ENCODE measurements around the gene GOLGA8J. TPM values are rescaled to one million over a fixed set of nuclear protein-coding genes. Genes with fewer than 3 reads are reported as not detected.
A peak's percentile ranks its signal among the peaks of the same experiment; 100 is the strongest.
"Not testable (repeated sequence)": the region's sequence is repeated elsewhere in the genome, so short reads cannot be mapped to it uniquely, and the experiment has no call there.

Gene GOLGA8J
- total RNA-seq, 1 donor = not detected

- Histone ChIP-seq H3K4me3 (ENCODE audit: low read length) (no peak overlapping the region), H3K4me1 (ENCODE audit: insufficient read depth, low read length) (no peaks in the 10 kb centered on the region), H3K9me3 (ENCODE audit: low read depth, low read length) (no peaks in the 10 kb centered on the region), H3K27me3 (ENCODE audit: insufficient read depth, low read length) (no peaks in the 10 kb centered on the region)
Observed at GRCh38 chr15:30062881-30063280, 19.9 kb upstream of the GOLGA8J start.

GRCh38 chr15:30063835-30064546 is 18.8 kb upstream of the GOLGA8J start:
- Histone ChIP-seq H3K27me3 (ENCODE audit: insufficient read depth, low read length) (no peaks in the 10 kb centered on the region), H3K9me3 (ENCODE audit: low read depth, low read length) (no peaks in the 10 kb centered on the region)

DNA sequence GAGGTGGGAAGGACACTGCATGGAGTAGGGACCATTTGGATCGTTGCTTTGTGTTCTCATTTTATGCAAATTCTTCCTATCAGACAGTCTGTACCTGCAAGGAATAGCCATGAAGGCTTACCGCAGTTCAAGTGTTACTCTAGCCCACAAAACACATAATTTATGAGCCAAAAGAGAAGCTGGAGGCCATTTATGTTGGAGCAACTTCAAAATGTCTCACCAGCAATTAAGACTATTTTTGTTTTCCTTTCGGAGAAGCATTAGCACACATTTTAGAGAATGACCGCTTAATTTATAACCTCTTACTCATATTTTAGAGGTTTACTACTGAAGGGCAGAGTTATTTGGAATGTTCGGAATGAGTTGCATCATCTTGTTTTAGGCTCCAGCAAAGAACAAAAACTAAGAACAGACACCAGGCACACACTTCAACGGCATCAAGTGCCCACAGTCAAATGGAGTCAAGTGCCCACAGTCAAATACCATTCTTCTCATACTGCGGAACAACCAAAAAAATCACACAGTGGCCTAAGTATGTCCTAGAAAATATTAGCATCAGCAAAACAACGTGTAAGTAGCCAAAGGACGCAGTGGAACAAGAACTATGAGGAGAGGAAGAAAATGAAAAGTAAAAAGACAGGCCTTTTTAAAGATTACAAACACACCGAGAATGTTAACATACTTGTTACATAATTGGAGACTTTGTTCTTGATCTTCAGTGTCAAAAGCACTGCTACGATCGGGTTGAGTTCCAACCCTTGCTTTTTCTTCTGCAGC is 17.5 kb upstream of the GOLGA8J start:
- H3K9me3 ChIP-seq (ENCODE audit: low read depth, low read length) = no peaks in the 10 kb centered on the region
- H3K4me3 ChIP-seq (ENCODE audit: low read length) = no peak overlapping the region
- no peaks in the 10 kb centered on the region for H3K4me1 ChIP-seq (ENCODE audit: insufficient read depth, low read length)
- no peaks in the 10 kb centered on the region for H3K27me3 ChIP-seq (ENCODE audit: insufficient read depth, low read length)

More at GRCh38 chr15:30063835-30064546, 18.8 kb upstream of the GOLGA8J start:
- no peak overlapping the region for H3K4me3 ChIP-seq (ENCODE audit: low read length)
- H3K4me1 ChIP-seq (ENCODE audit: insufficient read depth, low read length) = no peaks in the 10 kb centered on the region

GRCh38 chr15:30068326-30068725 is 14.4 kb upstream of the GOLGA8J start:
- H3K4me1 ChIP-seq (ENCODE audit: insufficient read depth, low read length) = no peaks in the 10 kb centered on the region
- no peaks in the 10 kb centered on the region for H3K27me3 ChIP-seq (ENCODE audit: insufficient read depth, low read length)
- H3K4me3 ChIP-seq (ENCODE audit: low read length) = no peak overlapping the region
- H3K9me3 ChIP-seq (ENCODE audit: low read depth, low read length) = no peaks in the 10 kb centered on the region

GRCh38 chr15:30072630-30073029 is 10.1 kb upstream of the GOLGA8J start:
- Histone ChIP-seq H3K4me1 (ENCODE audit: insufficient read depth, low read length) (no peaks in the 10 kb centered on the region), H3K4me3 (ENCODE audit: low read length) (no peak overlapping the region), H3K27me3 (ENCODE audit: insufficient read depth, low read length) (no peaks in the 10 kb centered on the region), H3K9me3 (ENCODE audit: low read depth, low read length) (no peaks in the 10 kb centered on the region)

GRCh38 chr15:30073915-30074314 is 8.8 kb upstream of the GOLGA8J start:
- H3K4me1 ChIP-seq (ENCODE audit: insufficient read depth, low read length) = no peaks in the 10 kb centered on the region
- H3K4me3 ChIP-seq (ENCODE audit: low read length) = no peak overlapping the region
- no peaks in the 10 kb centered on the region for H3K27me3 ChIP-seq (ENCODE audit: insufficient read depth, low read length)
- no peaks in the 10 kb centered on the region for H3K9me3 ChIP-seq (ENCODE audit: low read depth, low read length)

GRCh38 chr15:30080816-30081215 is 1.9 kb upstream of the GOLGA8J start:
- H3K4me1 ChIP-seq (ENCODE audit: insufficient read depth, low read length); H3K9me3 ChIP-seq (ENCODE audit: low read depth, low read length); H3K27me3 ChIP-seq (ENCODE audit: insufficient read depth, low read length); H3K4me3 ChIP-seq (ENCODE audit: low read length): not testable (repeated sequence)

- not testable (repeated sequence) for H3K4me1 ChIP-seq (ENCODE audit: insufficient read depth, low read length); H3K9me3 ChIP-seq (ENCODE audit: low read depth, low read length); H3K27me3 ChIP-seq (ENCODE audit: insufficient read depth, low read length); H3K4me3 ChIP-seq (ENCODE audit: low read length)
Observed at GRCh38 chr15:30097827-30098226, 15.1 kb downstream of the GOLGA8J start.

- H3K4me3 ChIP-seq (ENCODE audit: low read length); H3K27me3 ChIP-seq (ENCODE audit: insufficient read depth, low read length); H3K9me3 ChIP-seq (ENCODE audit: low read depth, low read length); H3K4me1 ChIP-seq (ENCODE audit: insufficient read depth, low read length): not testable (repeated sequence)
Observed at GRCh38 chr15:30102890-30103289, 20.1 kb downstream of the GOLGA8J start.

GRCh38 chr15:30103941-30104507 is 21.3 kb downstream of the GOLGA8J start:
- H3K4me1 ChIP-seq (ENCODE audit: insufficient read depth, low read length); H3K9me3 ChIP-seq (ENCODE audit: low read depth, low read length); H3K27me3 ChIP-seq (ENCODE audit: insufficient read depth, low read length): not testable (repeated sequence)
- peak overlapping the region; percentile 10 for H3K4me3 ChIP-seq (ENCODE audit: low read length)

GRCh38 chr15:30110591-30110990 is 27.8 kb downstream of the GOLGA8J start:
- H3K9me3 ChIP-seq (ENCODE audit: low read depth, low read length); H3K27me3 ChIP-seq (ENCODE audit: insufficient read depth, low read length); H3K4me1 ChIP-seq (ENCODE audit: insufficient read depth, low read length); H3K4me3 ChIP-seq (ENCODE audit: low read length): not testable (repeated sequence)

- H3K27me3 ChIP-seq (ENCODE audit: insufficient read depth, low read length); H3K9me3 ChIP-seq (ENCODE audit: low read depth, low read length); H3K4me1 ChIP-seq (ENCODE audit: insufficient read depth, low read length); H3K4me3 ChIP-seq (ENCODE audit: low read length): not testable (repeated sequence)
Observed at GRCh38 chr15:30130066-30130465, 47.3 kb downstream of the GOLGA8J start.

DNA sequence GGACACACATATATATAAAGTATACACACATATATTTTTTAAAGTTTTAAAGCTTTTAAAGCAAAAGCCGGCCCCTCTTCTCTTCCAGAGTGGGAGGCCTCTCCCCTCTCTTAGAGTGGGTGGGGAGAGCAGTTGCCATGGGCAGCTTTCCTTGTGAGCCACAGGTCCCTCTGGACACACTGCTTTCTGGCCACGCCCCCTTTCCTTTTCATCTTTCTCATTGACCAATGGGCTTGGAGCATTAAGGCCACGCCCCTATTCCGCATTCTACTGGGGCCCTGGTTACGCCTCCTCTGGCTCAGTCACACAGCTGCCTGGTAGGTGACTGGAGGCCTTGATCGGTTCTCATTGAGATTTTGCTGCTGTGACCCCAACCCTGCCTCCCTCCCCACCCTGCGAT is 52.0 kb downstream of the GOLGA8J start, which contains the start of gene GOLGA8T:
Gene GOLGA8T, plus strand, starts transcription at position 301 of the 400 bp plus-strand sequence. Its CDS starts 98 bp downstream, at position 399.
- H3K27me3 ChIP-seq (ENCODE audit: insufficient read depth, low read length) = not testable (repeated sequence)

More for the DNA sequence above, 52.0 kb downstream of the GOLGA8J start, which contains the start of gene GOLGA8T:
- not testable (repeated sequence) for H3K9me3 ChIP-seq (ENCODE audit: low read depth, low read length); H3K4me3 ChIP-seq (ENCODE audit: low read length); H3K4me1 ChIP-seq (ENCODE audit: insufficient read depth, low read length)

Measured in mononuclear cell (primary cell).